ENCODE results near the gene ANKRD60. TPM values are rescaled to one million over a fixed set of nuclear protein-coding genes. Genes with fewer than 3 reads are reported as not detected.

The ANKRD60 gene
- not detected in 5 replicates for total RNA-seq (2022; extraction: Qiagen RNA extraction)

GRCh38 chr20:58228484-58229197, at the start of gene ANKRD60:
Gene ANKRD60 (minus strand): TSS chr20:58228653. CDS start chr20:58228653, 0 bp downstream.

Other genes with a start within 250 kb of the ANKRD60 start
- 8.1 to 12.1 TPM (median 10.8 TPM) in 5 replicates for gene RAB22A, start 81.1 kb upstream of the ANKRD60 start, total RNA-seq (2022; extraction: Qiagen RNA extraction)
- 51.8 to 57.6 TPM (median 53.4 TPM) in 5 replicates for gene VAPB, start 160.6 kb upstream of the ANKRD60 start, total RNA-seq (2022; extraction: Qiagen RNA extraction)